ENCODE data around the gene SYNE4.

SYNE4 gene

DNA sequence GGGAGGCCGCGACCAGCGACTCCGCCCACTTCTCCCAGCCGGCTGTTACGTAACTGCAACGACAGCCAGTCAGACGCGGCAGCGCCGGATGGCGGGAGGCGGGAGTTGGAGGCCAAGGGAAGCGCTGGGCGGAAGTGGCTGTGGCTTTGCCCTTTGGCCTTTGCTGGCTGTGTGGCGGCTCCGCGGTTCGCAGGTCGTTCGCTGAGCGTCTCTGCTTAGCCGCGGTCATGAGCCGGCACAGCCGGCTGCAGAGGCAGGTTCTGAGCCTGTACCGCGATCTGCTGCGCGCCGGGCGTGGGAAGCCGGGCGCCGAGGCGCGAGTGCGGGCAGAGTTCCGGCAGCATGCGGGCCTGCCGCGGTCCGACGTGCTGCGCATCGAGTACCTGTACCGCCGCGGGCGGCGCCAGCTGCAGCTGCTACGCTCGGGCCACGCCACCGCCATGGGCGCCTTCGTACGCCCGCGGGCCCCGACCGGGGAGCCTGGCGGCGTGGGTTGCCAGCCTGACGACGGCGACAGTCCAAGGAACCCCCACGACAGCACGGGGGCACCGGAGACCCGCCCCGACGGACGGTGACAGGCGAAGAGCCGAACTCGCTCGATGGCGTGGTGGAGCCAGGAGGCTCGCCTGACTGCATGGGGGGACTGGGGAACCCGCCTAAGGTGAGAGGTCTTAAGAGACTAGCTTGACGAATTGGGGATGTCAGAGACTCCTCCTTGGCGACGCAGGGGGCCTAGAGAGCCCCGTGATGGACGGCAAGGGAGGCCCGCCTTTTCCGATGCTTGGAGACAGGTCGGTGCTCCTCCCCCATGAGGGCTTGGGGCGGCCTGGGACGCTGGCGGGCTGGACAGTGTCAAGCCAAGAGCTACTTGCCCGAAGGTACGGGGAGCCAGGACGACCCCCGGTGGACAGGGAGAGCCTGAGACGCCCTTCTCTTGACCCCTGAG is 13.3 kb downstream of the SYNE4 start, which contains the start of gene SDHAF1:
Gene SDHAF1, plus strand, starts transcription at position 141 of the 946 bp plus-strand sequence. Its CDS starts 87 bp downstream, at position 228.
- peak; percentile 97 for DNase-seq (ENCODE audit: low read depth)
- TF ChIP-seq, protein P1, sequence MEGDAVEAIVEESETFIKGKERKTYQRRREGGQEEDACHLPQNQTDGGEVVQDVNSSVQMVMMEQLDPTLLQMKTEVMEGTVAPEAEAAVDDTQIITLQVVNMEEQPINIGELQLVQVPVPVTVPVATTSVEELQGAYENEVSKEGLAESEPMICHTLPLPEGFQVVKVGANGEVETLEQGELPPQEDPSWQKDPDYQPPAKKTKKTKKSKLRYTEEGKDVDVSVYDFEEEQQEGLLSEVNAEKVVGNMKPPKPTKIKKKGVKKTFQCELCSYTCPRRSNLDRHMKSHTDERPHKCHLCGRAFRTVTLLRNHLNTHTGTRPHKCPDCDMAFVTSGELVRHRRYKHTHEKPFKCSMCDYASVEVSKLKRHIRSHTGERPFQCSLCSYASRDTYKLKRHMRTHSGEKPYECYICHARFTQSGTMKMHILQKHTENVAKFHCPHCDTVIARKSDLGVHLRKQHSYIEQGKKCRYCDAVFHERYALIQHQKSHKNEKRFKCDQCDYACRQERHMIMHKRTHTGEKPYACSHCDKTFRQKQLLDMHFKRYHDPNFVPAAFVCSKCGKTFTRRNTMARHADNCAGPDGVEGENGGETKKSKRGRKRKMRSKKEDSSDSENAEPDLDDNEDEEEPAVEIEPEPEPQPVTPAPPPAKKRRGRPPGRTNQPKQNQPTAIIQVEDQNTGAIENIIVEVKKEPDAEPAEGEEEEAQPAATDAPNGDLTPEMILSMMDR (IDR thresholded peaks at IDR 0.05; ENCODE audit: insufficient read depth, low read depth, low read length, missing control alignments), result no peak
- H3K4me3 ChIP-seq (ENCODE audit: low read depth, low read length), result peak within 1 kb of the TSS; percentile 86

DNA sequence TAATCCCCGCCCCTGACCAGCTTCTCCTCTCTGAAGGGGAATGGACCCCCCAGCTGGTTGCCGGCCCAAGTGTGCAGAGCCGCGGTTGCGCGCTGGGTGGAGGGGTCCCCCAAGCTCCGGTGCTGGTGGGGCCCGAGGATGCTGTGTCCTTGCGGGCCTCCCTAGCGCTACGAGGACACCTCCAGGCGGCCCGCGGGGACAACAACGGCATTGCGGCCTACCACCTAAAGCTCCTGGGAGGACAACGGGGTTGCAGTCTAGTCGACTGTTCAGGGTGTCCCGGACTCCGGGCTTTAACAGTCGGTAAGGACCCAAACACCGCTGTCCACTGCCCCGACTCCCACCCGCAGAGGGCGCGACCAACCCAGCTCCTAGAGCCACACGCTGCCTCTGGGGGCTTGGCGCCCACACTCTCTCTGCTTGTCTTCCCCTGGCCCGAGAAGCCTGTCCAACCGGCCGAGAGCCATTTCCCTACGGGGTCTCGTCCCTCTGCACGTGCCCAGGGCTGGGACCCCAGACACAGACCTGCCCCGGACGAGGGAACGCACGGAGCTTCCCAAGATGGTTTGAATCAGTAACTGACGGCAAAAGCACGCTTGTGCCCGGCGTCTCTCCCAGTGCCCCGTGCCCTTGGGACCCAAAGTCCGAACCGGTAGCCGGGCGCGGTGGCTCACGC is 14.6 kb downstream of the SYNE4 start:
- DNase-seq (ENCODE audit: low read depth), result peak; percentile 37
- H3K4me3 ChIP-seq (ENCODE audit: low read depth, low read length), result peak overlapping the region; percentile 86
- TF ChIP-seq, protein P1 (IDR thresholded peaks at IDR 0.05; ENCODE audit: insufficient read depth, low read depth, low read length, missing control alignments), result peak; percentile 2

DNA sequence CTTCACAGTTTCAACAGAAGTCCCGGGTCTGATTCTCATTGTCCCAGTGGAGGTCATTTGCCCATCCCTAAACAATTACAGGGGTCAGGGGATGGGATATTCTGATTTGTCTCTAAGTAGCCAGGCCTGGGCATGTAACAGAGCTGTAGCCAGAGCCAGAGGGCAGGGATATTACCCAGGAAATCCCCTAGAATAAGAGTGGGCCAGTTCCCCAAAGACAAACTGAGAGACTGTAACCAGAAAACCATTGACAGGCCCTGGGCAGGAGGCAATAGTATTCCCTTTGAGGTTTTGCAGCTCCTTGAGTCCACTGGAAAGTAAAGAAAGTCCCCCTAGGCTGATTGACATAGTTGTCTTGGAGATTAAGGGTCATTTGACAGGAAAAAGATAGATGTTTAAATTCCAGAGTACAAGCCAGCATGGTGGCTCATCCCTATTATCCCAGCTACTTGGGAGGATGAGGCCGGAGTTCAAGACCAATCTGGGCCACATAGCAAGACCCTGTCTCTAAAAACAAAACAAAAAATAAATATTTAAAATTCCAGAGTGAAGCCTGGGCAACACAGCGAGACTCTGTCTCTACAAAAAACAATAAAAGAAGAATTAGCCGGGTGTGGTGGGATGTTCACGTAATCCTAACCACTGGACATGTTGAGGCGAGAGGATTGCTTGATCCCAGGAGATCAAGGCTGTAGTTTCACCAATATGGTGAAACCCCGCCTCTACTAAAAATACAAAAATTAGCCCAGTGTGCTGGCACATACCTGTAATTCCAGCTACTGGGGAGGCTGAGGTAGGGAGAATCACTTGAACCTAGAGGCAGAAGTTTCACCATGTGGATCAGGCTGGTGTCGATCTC is 15.5 kb downstream of the SYNE4 start:
- DNase-seq (ENCODE audit: low read depth), result peak; percentile 36
- no peak overlapping the region for H3K4me3 ChIP-seq (ENCODE audit: low read depth, low read length)
- TF ChIP-seq, protein P1 (IDR thresholded peaks at IDR 0.05; ENCODE audit: insufficient read depth, low read depth, low read length, missing control alignments), result no peak

DNA sequence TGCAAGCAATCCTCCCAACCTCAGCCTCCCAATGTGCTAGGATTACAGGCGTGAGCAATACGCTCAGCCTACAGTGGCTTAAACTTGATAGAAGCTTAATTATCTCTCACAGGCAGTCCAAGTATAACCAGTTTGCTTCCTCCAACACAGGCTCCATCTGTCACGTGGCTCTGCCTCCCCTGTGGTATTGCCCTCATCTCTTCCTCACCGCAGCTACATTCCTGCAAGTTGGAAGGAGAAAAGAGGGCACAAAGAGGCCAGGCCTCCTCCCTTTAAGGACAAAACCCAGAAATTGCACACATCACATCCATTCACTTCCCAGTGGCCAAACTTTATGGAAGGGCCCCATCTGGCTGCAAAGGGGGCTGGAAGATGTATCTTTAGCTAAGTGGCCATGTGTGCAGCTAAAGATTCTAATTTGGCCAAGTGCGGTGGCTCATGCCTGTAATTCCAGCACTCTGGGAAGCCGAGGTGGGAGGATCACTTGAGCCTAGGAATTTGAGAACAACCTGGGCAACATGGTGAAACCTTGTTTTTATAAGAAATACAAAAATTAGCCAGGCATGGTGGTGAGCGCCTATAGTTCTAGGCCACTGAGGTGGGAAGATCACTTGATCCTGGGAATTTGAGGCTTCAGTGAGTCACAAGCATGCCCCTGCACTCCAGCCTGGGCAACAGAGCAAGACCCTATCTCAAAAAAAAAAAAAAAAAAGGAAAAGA is 16.7 kb downstream of the SYNE4 start:
- TF ChIP-seq, protein P1 (IDR thresholded peaks at IDR 0.05; ENCODE audit: insufficient read depth, low read depth, low read length, missing control alignments), result no peak
- no peak overlapping the region for H3K4me3 ChIP-seq (ENCODE audit: low read depth, low read length)
- DNase-seq (ENCODE audit: low read depth), result no peak

DNA sequence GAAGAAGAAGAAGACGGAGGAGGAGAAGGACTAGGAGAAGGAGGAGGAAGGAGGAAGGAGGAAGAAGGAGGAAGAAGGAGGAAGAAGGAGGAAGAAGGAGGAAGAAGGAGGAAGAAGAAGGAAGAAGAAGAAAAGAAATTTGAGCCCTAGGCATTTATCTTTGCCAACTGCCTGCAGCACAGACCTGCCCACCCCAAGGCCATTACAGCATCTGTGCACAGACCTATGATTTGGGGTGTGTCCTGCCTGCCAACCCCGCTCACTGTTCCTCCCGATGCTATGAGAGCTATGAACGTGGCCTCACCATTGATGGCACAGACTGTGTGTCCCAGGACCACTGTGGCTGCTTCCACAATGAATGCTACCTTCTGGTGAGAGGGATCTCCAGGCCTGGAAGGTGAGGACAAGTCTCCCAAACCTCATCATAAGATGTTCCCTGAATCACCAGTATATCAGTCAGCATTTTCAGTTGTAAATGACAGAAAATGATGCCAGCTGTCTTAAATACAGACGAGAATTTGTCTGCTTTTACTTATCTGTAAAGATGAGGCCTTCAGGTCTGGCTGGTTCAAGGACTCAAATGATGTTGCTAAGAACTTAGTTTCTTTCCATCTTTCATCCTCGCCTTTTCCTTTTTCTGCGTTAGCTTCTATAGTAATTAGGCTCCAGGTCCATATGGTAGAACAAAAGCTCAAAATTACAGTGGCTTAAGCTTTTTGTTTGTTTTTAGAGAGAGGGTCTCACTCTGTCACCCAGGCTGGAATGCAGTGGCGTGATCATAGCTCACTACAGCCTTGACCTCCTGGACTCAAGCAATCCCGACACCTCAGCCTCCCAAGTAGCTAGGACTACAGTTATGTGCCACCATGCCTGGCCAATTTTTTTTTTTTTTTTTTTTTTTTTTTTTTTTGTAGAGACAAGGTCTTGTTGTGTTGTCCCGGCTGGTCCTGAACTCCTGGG is 17.6 kb downstream of the SYNE4 start:
- DNase-seq (ENCODE audit: low read depth), result no peak
- TF ChIP-seq, protein P1 (IDR thresholded peaks at IDR 0.05; ENCODE audit: insufficient read depth, low read depth, low read length, missing control alignments), result no peak

More for the DNA sequence above, 17.6 kb downstream of the SYNE4 start:
- H3K4me3 ChIP-seq (ENCODE audit: low read depth, low read length), result no peak overlapping the region
